HepG2 (cell line): ENCODE data around the gene IPO5. TPM values are rescaled to one million over a fixed set of nuclear protein-coding genes. Genes with fewer than 3 reads are reported as not detected.

Experiments
- ATAC-seq: fragments of 200-7000 bp; cut with Tn5 transposase; 3 replicates; pipeline ENCODE4 v1.9.1; 2020; ENCODE audit warnings: mild to moderate bottlenecking, moderate library complexity
- BruUV-seq: library from RNA; stranded (reverse); fragments of 400-500 nt; replicated peaks from 2 replicates; lab custom pipeline; 2021; lab: Mats Ljungman, UMichigan
- CTCF ChIA-PET: fragments of 300-600 bp; formaldehyde crosslinking; extraction: SDS; loops from one replicate; lab custom pipeline; 2021; ENCODE audit warnings: low total read pairs, inconsistent platforms, low intra/inter-chr PET ratio; lab: Yijun Ruan, JAX
- POLR2A ChIA-PET: fragments of 350-600 bp; sonication (Branson Sonifier 250); formaldehyde crosslinking; loops from one replicate; lab custom pipeline; 2020; ENCODE audit warnings: antibody characterized with exemption, inconsistent platforms; lab: Yijun Ruan, JAX
- DNase-seq: peaks from one replicate; pipeline ENCODE4 v3.0.0-alpha.2; 2015; ENCODE audit warnings: low spot score
- FAIRE-seq: peaks from 3 replicates; lab custom pipeline; 2011; peaks lifted over from hg19 to GRCh38; lab: Jason Lieb, UNC
- H2AFZ ChIP-seq: one replicate; pipeline ENCODE4 v1.6.1; 2011; ENCODE audit warnings: low read length, inconsistent platforms
- H3K27ac ChIP-seq: fragments of 300-600 bp; 3 replicates; pipeline ENCODE4 v1.8.0; 2011; ENCODE audit warnings: mixed run types, mild to moderate bottlenecking, mixed read lengths, low read length, inconsistent platforms; ENCODE audit not compliant: insufficient read depth; ENCODE audit errors: extremely low read length
- H3K27me3 ChIP-seq, 2 experiments: fragments of 200-600 bp in 1 of 2; 2 replicates in 1 of 2; 3 replicates in 1 of 2; pipeline versions ENCODE4 v1.6.0 to v1.8.0; 2011; ENCODE audit warnings: low read length in 2 of 2, mild to moderate bottlenecking in 2 of 2, moderate library complexity in 2 of 2, inconsistent platforms in 1 of 2; ENCODE audit not compliant: insufficient read depth in 2 of 2, control insufficient read depth in 1 of 2
- H3K36me3 ChIP-seq, 2 experiments: fragments of 200-600 bp in 1 of 2; replicated peaks in 1 of 2; 2 replicates in 1 of 2; 3 replicates in 1 of 2; pipeline versions ENCODE4 v1.5.1 to v1.8.0; 2011; ENCODE audit warnings: low read length in 2 of 2, inconsistent platforms in 1 of 2; ENCODE audit not compliant: insufficient read depth in 2 of 2, control insufficient read depth in 1 of 2
- H3K4me1 ChIP-seq: 2 replicates; pipeline ENCODE4 v1.5.1; 2012; ENCODE audit warnings: low read length, inconsistent platforms; ENCODE audit not compliant: insufficient read depth
- H3K4me2 ChIP-seq: 2 replicates; pipeline ENCODE4 v1.6.0; 2011; ENCODE audit warnings: low read depth, low read length, inconsistent platforms
- H3K4me3 ChIP-seq, 3 experiments: fragments of 200-600 bp in 1 of 3; sonication (generic), shearing (Covaris generic) in 1 of 3; replicated peaks in 1 of 3; 2 replicates each; pipeline ENCODE4 v1.5.1; 2011 to 2016; ENCODE audit warnings: low read length in 3 of 3, inconsistent platforms in 2 of 3, low read depth in 2 of 3, mild to moderate bottlenecking in 2 of 3, control low read depth in 1 of 3, mixed read lengths in 1 of 3; ENCODE audit not compliant: insufficient read depth in 1 of 3
- H3K79me2 ChIP-seq: one replicate; pipeline ENCODE4 v1.6.1; 2011; ENCODE audit warnings: low read length, inconsistent platforms; ENCODE audit not compliant: insufficient read depth
- H3K9ac ChIP-seq: 2 replicates; pipeline ENCODE4 v1.6.0; 2011; ENCODE audit warnings: mild to moderate bottlenecking, low read depth, low read length, inconsistent platforms; ENCODE audit not compliant: insufficient read depth
- H3K9me3 ChIP-seq: 2 replicates; pipeline ENCODE4 v1.5.1; 2012; ENCODE audit warnings: mild to moderate bottlenecking, low read length
- H4K20me1 ChIP-seq: 2 replicates; pipeline ENCODE4 v1.6.0; 2011; ENCODE audit warnings: inconsistent platforms, mild to moderate bottlenecking, low read length, moderate library complexity; ENCODE audit not compliant: insufficient read depth
- FLYWCH1 ChIP-seq: sonication (generic); formaldehyde crosslinking; IDR thresholded peaks from 2 replicates; pipeline ENCODE4 v1.8.1; 2023; ENCODE audit warnings: mild to moderate bottlenecking, missing genetic modification reagents
- HOXD1 ChIP-seq: sonication (generic); formaldehyde crosslinking; IDR thresholded peaks from 2 replicates; pipeline ENCODE4 v1.5.0; 2020; ENCODE audit warnings: missing genetic modification reagents
- PHF5A ChIP-seq: IDR thresholded peaks from one replicate; pipeline ENCODE4 v1.6.1; 2018; ENCODE audit warnings: low read depth, missing genetic modification reagents; ENCODE audit not compliant: unreplicated experiment
- RNF2 ChIP-seq: fragments of 450-650 bp; conservative IDR thresholded peaks from 2 replicates; pipeline ENCODE4 v1.6.1; 2016; ENCODE audit warnings: low read depth
- SAFB2 ChIP-seq: sonication (generic); formaldehyde crosslinking; IDR thresholded peaks from 2 replicates; pipeline ENCODE4 v1.5.1; 2020; ENCODE audit warnings: missing genetic modification reagents, low read depth, mild to moderate bottlenecking, borderline replicate concordance
- SIN3A ChIP-seq: IDR thresholded peaks from 2 replicates; pipeline ENCODE4 v1.6.1; 2011; ENCODE audit warnings: low read depth, mild to moderate bottlenecking, control low read depth, low read length, borderline replicate concordance
- SMYD3 ChIP-seq: sonication (generic); formaldehyde crosslinking; IDR thresholded peaks from 2 replicates; pipeline ENCODE4 v1.8.1; 2023; ENCODE audit warnings: mild to moderate bottlenecking, missing genetic modification reagents
- TEAD2 ChIP-seq: sonication (generic); formaldehyde crosslinking; IDR thresholded peaks from 2 replicates; pipeline ENCODE4 v1.9.0; 2021; ENCODE audit warnings: missing genetic modification reagents
- ZNF468 ChIP-seq: sonication (generic); formaldehyde crosslinking; IDR thresholded peaks from 2 replicates; pipeline ENCODE4 v1.8.0; 2022; ENCODE audit warnings: mild to moderate bottlenecking, moderate library complexity, missing genetic modification reagents
- ZNF569 ChIP-seq: sonication (generic); formaldehyde crosslinking; IDR thresholded peaks from 2 replicates; pipeline ENCODE4 v1.5.0; 2020; ENCODE audit warnings: mild to moderate bottlenecking, missing genetic modification reagents, moderate library complexity, borderline replicate concordance
- ZNF652 ChIP-seq: IDR thresholded peaks from 2 replicates; pipeline ENCODE4 v1.6.1; 2016; ENCODE audit warnings: low read depth, borderline replicate concordance
- ZNF879 ChIP-seq: sonication (generic); formaldehyde crosslinking; IDR thresholded peaks from 2 replicates; pipeline ENCODE4 v1.8.1; 2023; ENCODE audit warnings: missing genetic modification reagents
- ZSCAN25 ChIP-seq: sonication (generic); formaldehyde crosslinking; IDR thresholded peaks from 2 replicates; pipeline ENCODE4 v1.8.0; 2022; ENCODE audit warnings: mild to moderate bottlenecking, missing genetic modification reagents
- WGBS: methylation state at CpG from one replicate; pipeline ENCODE4 v1.1.6; 2017; ENCODE audit warnings: low lambda C conversion rate; 5-methylcytosine and 5-hydroxymethylcytosine counted together
- in situ Hi-C: cut with HindIII; loops from 2 replicates; pipeline ENCODE4 v1.10.0; 2017; ENCODE audit warnings: low pct_unique_long_range_greater_than_20kb; ENCODE audit not compliant: extremely low pct_ligation_motif_present
- intact Hi-C: fragments of 100-400 bp; cut with micrococcal nuclease; formaldehyde crosslinking; loops from one replicate; pipeline ENCODE4 v1.10.0; 2022; ENCODE audit not compliant: unreplicated experiment
- polyA plus RNA-seq, 8 experiments: library from polyadenylated mRNA; depleted of rRNA in 3 of 8; stranded (reverse) in 7 of 8; unstranded in 1 of 8; fragments of >200 nt; fragmentation: Illumina TruSeq in 4 of 8; extraction: Trizol in 4 of 8; gene quantifications; 2 replicates each; pipeline versions ENCODE4 v1.2.1 to v1.2.3, GENCODE V29; 2011 to 2016; ENCODE audit warnings: low read depth in 4 of 8, missing spikeins in 1 of 8, mixed read lengths in 1 of 8; ENCODE audit not compliant: insufficient read depth in 1 of 8
- total RNA-seq, 5 experiments: library from RNA; depleted of rRNA; stranded (reverse); fragments of >200 nt; fragmentation: Illumina TruSeq; extraction: Trizol; gene quantifications; 2 replicates each; pipeline ENCODE4 v1.2.3, GENCODE V29; 2016; ENCODE audit warnings: low read depth in 1 of 5
- TF ChIP-seq, protein P1 (sequence below): sonication (generic); formaldehyde crosslinking; IDR thresholded peaks from 2 replicates; pipeline ENCODE4 v1.4.0; 2020; ENCODE audit warnings: missing genetic modification reagents

The IPO5 gene
- total and polyA plus RNA-seq, 2 of the 13 experiments (the other 11 are each of a cell fraction or from before 2014, with no cell fraction given) = 155 to 242 TPM

- TF ChIP-seq TEAD2 (CRISPR knock-in tag) = no peak
- TF ChIP-seq ZNF652 (CRISPR knock-in tag) = no peak
- TF ChIP-seq HOXD1 = no peak
Observed at GRCh38 chr13:98019186-98019585, 65.7 kb downstream of the IPO5 start (continued).

GRCh38 chr13:98020271-98020670 is 66.8 kb downstream of the IPO5 start:
- peaks cover 25 to 70% of the 10 kb centered on the region in 2 experiments for H3K36me3 ChIP-seq
- no peak for DNase-seq
- POLR2A ChIA-PET = no interaction called here

More at GRCh38 chr13:98020271-98020670, 66.8 kb downstream of the IPO5 start:
- BruUV-seq = no TSS peak
- CTCF ChIA-PET = no interaction called here
- FAIRE-seq = no peak
- no peak overlapping the region for H2AFZ ChIP-seq
- H4K20me1 ChIP-seq = no peaks in the 10 kb centered on the region
- H3K27me3 ChIP-seq = no peaks in the 10 kb centered on the region
- no peaks in the 10 kb centered on the region for H3K9me3 ChIP-seq
- TF ChIP-seq SAFB2 (CRISPR knock-in tag) (no peak), PHF5A (CRISPR knock-in tag) (no peak), ZSCAN25 (CRISPR knock-in tag) (no peak), RNF2 (no peak), FLYWCH1 (CRISPR knock-in tag) (no peak), ZNF468 (CRISPR knock-in tag) (no peak), SMYD3 (CRISPR knock-in tag) (no peak), ZNF569 (CRISPR knock-in tag) (no peak), SIN3A (no peak), ZNF879 (no peak)
- TF ChIP-seq, protein P1, sequence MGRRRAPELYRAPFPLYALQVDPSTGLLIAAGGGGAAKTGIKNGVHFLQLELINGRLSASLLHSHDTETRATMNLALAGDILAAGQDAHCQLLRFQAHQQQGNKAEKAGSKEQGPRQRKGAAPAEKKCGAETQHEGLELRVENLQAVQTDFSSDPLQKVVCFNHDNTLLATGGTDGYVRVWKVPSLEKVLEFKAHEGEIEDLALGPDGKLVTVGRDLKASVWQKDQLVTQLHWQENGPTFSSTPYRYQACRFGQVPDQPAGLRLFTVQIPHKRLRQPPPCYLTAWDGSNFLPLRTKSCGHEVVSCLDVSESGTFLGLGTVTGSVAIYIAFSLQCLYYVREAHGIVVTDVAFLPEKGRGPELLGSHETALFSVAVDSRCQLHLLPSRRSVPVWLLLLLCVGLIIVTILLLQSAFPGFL = no peak
- H3K9ac ChIP-seq = no peak overlapping the region
- H3K4me3 ChIP-seq = no peak overlapping the region
- H3K27ac ChIP-seq = no peak overlapping the region
- 96% methylated on average over 3 of the region's 3 CpGs for WGBS
- intact Hi-C loops (loop anchor here (5.0 to 10.0 kb wide), 2 partner anchors 38 to 245 kb away; no protein-coding TSS in a partner anchor), in situ Hi-C loops (no loop called here)
- ATAC-seq = no peak
- no peaks in the 10 kb centered on the region for H3K79me2 ChIP-seq
- no peak overlapping the region for H3K4me2 ChIP-seq
- H3K4me1 ChIP-seq = peaks cover 1% of the 10 kb centered on the region
